Left lung (tissue), 10 donors: ENCODE data around the gene UNC13D. TPM values are rescaled to one million over a fixed set of nuclear protein-coding genes. Genes with fewer than 3 reads are reported as not detected.
"Not testable (repeated sequence)": the region's sequence is repeated elsewhere in the genome, so short reads cannot be mapped to it uniquely, and the experiment has no call there.

ENCODE experiments used
- ATAC-seq: fragments of 200-7000 bp; cut with Tn5 transposase; one replicate; pipeline ENCODE4 v1.9.1; 2020; ENCODE audit warnings: moderate library complexity
- DNase-seq, 4 donors: peaks; one replicate each; pipeline ENCODE4 v3.0.0-alpha.2; 2013 to 2020
- H3K27ac ChIP-seq, 2 donors: fragments of 200-600 bp; sonication (generic) in 1 of 2; one replicate each; pipeline versions ENCODE4 v1.5.0 to v1.8.0; 2020 to 2021
- H3K27me3 ChIP-seq, 2 donors: fragments of 200-600 bp; sonication (generic) in 1 of 2; one replicate each; pipeline versions ENCODE4 v1.5.0 to v1.8.0; 2020 to 2021
- H3K36me3 ChIP-seq, 2 donors: fragments of 200-600 bp; sonication (generic) in 1 of 2; one replicate each; pipeline versions ENCODE4 v1.5.0 to v1.8.0; 2020 to 2021
- H3K4me1 ChIP-seq, 2 donors: fragments of 200-600 bp; one replicate each; pipeline ENCODE4 v1.8.0; 2021
- H3K4me3 ChIP-seq, 2 donors: fragments of 200-600 bp; sonication (generic) in 1 of 2; one replicate each; pipeline versions ENCODE4 v1.5.0 to v1.8.0; 2020 to 2021; ENCODE audit warnings: mild to moderate bottlenecking in 1 of 2
- H3K9me3 ChIP-seq, 2 donors: fragments of 200-600 bp; sonication (generic) in 1 of 2; one replicate each; pipeline versions ENCODE4 v1.5.0 to v1.8.0; 2020 to 2021
- CTCF ChIP-seq, 2 donors: fragments of 200-600 bp; sonication (generic) in 1 of 2; IDR thresholded peaks; one replicate each; pipeline versions ENCODE4 v1.5.0 to v1.8.0; 2021; ENCODE audit warnings: antibody characterized with exemption in 2 of 2
- intact Hi-C, 2 donors: fragments of 100-400 bp; cut with DNase I; formaldehyde crosslinking; loops; one replicate each; pipeline versions ENCODE4 v1.11.2 to v1.14.2; 2022
- polyA plus RNA-seq, 6 donors: library from polyadenylated mRNA; unstranded; fragments of 120-200 nt; gene quantifications; one replicate each; pipeline ENCODE4 v1.2.1, GENCODE V29; 2013; ENCODE audit not compliant: insufficient read length in 6 of 6
- total RNA-seq, 2 donors: library from RNA; stranded (reverse); fragmentation: NEBNext Ultra II Directional; extraction: Animal tissue kit (Norgen Biotek cat#: 25700); gene quantifications; one replicate each; pipeline ENCODE4 v1.2.1, GENCODE V29; 2021
- donor health status: DM: no; HTN: yes; CAD: no.
- donor health status: DM: no; HTN: no; CAD: no.

UNC13D gene
- total and polyA plus RNA-seq, 8 donors = 24.9 to 91.4 (median 40.1) TPM

GRCh38 chr17:75874323-75875181 is 30.3 kb upstream of the UNC13D start:
- H3K4me1 ChIP-seq = peaks cover 34 to 72% of the 10 kb centered on the region in 2 donors
- peaks cover 0 to 22% of the 10 kb centered on the region in 2 donors for H3K36me3 ChIP-seq
- ATAC-seq (no peak), DNase-seq (no peak)
- H3K27me3 ChIP-seq = peaks cover 0 to 39% of the 10 kb centered on the region in 2 donors
- no peak overlapping the region for H3K4me3 ChIP-seq
- H3K27ac ChIP-seq = peak overlapping the region in 1 of 2 donors; percentile 90
- no peak for TF ChIP-seq CTCF (IDR thresholded peaks at IDR 0.05)
- H3K9me3 ChIP-seq = no peaks in the 10 kb centered on the region
- intact Hi-C loops = no loop called here

GRCh38 chr17:75873587-75874322 is 29.6 kb upstream of the UNC13D start:
- ATAC-seq (no peak), DNase-seq (no peak)
- H3K4me1 ChIP-seq = peaks cover 37 to 65% of the 10 kb centered on the region in 2 donors
- H3K27ac ChIP-seq = peak overlapping the region; percentile 85 to 90
- TF ChIP-seq CTCF (IDR thresholded peaks at IDR 0.05) = no peak
- H3K4me3 ChIP-seq = no peak overlapping the region
- intact Hi-C loops = no loop called here
- peaks cover 0 to 32% of the 10 kb centered on the region in 2 donors for H3K27me3 ChIP-seq
- peaks cover 0 to 22% of the 10 kb centered on the region in 2 donors for H3K36me3 ChIP-seq
- H3K9me3 ChIP-seq = no peaks in the 10 kb centered on the region

GRCh38 chr17:75872434-75873351 is 28.5 kb upstream of the UNC13D start:
- intact Hi-C loops = no loop called here
- peaks cover 0 to 22% of the 10 kb centered on the region in 2 donors for H3K27me3 ChIP-seq
- peaks cover 0 to 22% of the 10 kb centered on the region in 2 donors for H3K36me3 ChIP-seq
- no peaks in the 10 kb centered on the region for H3K9me3 ChIP-seq
- peak overlapping the region; percentile 85 to 90 for H3K27ac ChIP-seq
- peak in 2 of 4 donors; percentile 69 to 76 for DNase-seq
- no peak for TF ChIP-seq CTCF (IDR thresholded peaks at IDR 0.05)
- peak; percentile 45 for ATAC-seq
- peaks cover 37 to 54% of the 10 kb centered on the region in 2 donors for H3K4me1 ChIP-seq
- H3K4me3 ChIP-seq = no peak overlapping the region

- H3K9me3 ChIP-seq, H3K27me3 ChIP-seq, intact Hi-C loops, ATAC-seq, DNase-seq, H3K4me3 ChIP-seq: not testable (repeated sequence)
- H3K27ac ChIP-seq = peak overlapping the region; percentile 67 to 85
- peaks cover 20 to 34% of the 10 kb centered on the region in 2 donors for H3K4me1 ChIP-seq
- peaks cover 0 to 16% of the 10 kb centered on the region in 2 donors for H3K36me3 ChIP-seq
Measured at GRCh38 chr17:75870228-75870627, 26.0 kb upstream of the UNC13D start.
